Activated CD4-positive, CD25-positive, alpha-beta regulatory T cell (primary cell): Measurements from ENCODE around the gene COL6A3.
A peak's percentile ranks its signal among the peaks of the same experiment; 100 is the strongest.

ENCODE experiments used
- DNase-seq, 4 experiments: peaks; one replicate each; lab custom pipeline; 2025; lab: John Stamatoyannopoulos, UW

The COL6A3 gene

DNA sequence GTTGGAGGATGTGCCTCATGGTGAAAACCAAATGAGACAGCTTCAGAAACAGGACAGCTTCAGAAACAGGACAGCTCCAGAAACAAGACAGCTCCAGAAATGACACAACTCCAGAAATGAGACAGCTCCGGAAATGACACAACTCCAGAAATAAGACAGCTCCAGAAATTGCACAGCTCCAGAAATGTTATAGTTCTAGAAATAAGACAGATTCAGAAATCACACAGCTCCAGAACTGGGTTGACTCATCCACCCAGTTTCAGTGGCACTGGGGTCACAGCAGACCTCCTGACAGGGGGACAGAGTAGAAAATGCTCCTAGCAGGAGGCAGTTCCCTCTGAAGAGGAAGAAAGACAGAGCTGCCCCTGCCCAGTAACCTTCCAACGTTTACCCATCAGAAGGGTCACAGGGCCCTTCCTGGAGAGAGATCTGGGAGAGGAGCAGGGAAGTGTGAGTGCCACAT, 26.9 kb upstream of the COL6A3 start:
- no peak for DNase-seq

DNA sequence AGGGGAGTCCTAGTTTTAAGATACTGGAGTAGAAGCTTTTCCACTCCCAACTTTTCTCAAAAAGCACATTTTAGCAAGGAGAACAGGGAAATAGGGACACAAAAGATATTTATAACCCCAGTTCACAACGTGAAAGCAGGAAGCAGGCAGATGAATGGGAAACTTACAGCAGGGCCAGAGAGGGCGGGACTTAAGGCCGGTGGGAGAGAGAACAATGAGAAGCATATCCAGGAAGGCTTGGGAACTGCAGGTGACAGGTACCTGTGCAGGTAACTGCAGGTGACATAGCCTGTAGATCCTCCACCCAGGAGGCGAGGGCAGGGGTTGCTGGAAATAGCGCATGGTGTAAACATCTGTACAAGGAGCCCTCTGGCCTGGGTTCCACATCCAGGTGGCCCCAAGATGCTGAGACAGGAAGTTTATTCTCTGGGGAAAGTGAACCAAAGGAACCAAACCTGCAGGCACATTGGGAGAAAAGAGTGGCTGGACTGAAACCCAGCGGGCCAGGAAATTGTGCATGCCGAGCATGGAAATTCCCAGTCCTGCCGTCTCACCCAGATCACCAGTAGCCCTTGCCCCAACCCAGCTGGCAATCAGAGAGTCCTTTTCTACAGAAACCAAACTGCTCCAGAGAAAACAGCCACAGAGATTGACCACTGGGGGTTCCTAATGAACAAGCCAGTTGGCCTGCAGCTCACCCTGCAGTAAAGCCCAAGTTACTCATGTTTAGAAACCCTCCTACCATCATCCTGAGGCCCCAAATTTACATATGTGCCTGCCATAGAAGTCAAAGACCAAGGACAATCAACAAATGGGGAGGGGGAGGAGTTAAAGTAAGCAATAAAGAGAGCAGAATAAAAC, 24.3 kb upstream of the COL6A3 start:
- no peak for DNase-seq

DNA sequence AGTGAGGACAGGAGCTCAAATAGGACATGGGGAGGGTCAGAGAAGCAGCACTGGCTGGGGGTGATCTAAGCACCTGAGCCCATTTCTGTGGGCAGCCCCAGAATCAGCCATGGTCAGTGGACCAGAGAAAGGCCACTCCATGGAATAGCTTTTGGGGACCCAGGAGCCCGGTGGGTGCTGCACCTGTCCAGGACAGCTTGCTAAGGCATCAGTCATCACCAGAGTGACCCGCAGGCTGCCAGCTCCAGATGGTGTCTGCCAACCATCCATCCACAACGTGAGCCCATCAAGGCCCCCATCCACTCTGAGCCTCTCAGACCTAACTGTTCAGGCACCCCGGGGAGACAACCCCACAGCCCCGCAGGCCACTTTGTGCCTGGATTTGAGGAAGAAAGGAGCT, 23.6 kb upstream of the COL6A3 start:
- no peak for DNase-seq

DNA sequence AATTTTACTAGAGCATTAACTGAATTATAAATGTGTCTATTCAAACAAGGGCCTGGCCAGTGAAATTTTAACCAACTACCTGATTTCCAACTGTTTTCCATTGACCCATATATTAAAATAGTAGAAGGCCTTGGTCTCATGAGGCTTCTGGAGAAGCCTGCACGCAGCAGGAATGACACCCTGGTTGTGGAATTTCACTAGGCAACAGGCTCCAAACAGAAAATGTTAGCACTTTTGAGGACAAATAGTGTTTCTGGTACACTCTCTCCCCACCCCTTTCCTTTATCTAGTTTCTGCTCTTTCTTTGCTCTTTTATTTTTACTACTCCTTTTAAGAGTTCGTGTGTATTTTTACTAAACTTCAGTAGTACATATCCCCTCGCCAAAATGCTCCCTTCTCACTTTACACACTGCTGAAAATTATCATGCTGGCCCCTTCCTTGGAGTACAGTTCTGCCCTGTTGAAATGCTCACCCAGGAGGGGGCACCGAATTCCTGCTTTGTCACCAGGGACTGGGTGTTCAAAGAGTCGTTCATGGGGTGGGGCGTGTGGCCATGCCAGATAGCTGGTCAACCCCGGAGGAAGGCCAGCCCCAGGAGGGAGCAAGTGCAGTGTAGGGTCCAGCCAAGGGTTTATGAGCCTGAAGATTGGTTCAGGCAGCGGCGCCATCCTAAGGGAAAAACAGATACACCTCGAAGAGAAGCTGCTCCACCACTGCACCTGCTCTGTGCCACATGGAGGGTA, 22.1 kb upstream of the COL6A3 start:
- DNase-seq: no peak

DNA sequence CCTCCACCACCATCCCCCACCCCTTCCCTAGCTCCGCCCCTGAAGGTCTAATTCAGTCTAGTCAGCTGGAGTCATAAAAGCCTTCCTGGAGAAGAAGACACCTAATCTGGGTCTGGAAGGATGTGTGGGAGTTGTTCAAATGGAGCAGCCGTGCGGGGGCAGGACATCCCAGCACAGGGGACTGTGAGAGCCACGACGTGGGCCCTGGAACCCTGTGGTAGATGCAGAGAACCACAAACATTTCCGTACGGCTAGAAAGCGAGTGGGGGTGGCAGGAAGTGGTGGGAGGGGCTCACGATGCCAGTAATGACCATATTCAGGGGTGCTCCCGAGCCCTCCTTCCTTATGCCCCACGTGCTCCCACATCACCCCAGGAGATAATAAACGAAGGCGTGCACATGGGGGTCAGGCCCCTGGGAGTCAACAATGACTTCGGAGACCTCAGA, 20.9 kb upstream of the COL6A3 start:
- peak in 2 of 4 experiments; percentile 21 to 42 for DNase-seq

DNA sequence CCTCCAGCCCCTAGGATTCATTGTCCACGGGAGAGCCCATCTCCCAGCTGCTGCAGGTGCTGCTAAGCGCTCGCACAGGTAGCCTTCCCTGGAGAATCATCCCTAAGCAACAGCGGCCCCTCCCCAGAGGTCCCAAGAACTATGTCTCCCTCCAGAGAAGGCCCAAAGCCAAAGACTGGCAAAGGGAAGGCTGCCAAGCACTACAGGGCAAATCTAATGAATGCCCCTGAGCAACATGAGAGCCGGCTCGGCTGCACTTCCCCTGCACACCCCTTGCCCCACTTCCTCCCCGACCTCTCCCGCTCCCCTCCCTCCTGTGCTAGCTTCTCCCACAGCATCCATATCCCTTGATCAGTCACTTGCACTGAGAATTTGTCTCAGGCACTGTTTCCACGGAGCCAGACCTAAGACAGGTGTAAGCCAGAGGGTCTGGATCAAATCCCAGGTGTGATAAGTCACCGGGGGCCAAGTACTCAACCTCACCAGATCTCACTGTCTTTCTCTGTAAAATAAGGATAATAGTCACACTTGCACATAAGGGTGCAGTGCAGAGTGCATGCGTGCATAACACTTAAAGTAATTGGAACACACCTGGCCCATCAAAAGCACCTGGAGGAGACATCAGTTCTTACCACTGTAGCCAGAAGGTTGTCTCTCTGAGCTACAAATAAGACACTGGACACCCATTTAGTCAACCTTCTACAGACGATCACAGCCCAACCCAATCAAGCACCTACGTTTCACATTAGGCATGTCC, 20.1 kb upstream of the COL6A3 start:
- DNase-seq: no peak

DNA sequence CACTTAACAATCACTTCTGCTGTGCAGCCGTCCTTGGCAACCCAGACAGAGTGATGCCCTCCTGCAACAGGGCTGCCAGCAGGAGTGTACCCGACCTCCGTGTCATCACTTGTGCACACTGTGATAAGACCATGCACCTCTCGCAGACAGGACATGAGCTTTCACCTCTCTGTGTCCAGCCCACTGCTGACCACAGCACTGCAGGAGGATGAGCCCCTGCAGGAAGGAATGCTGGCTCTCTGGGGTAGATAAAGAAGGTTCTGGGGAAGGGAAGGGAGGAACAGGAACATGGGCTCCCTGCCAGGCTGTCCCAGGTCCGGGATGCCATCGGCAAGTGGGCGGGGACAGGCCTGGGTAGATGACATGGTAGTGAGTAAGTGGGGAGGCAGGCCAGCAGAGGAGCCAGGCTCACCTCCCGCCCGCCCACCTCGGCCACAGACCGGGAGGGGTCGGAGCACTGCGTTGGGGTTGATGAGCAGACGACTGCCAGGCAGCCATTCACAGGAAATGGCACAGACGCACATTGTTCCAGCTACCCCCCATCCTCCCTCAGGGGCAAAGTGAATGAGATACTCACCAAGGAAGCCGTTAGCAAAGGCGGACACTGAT, 18.6 kb upstream of the COL6A3 start:
- DNase-seq: peak; percentile 40 to 53 (median 50)

DNA sequence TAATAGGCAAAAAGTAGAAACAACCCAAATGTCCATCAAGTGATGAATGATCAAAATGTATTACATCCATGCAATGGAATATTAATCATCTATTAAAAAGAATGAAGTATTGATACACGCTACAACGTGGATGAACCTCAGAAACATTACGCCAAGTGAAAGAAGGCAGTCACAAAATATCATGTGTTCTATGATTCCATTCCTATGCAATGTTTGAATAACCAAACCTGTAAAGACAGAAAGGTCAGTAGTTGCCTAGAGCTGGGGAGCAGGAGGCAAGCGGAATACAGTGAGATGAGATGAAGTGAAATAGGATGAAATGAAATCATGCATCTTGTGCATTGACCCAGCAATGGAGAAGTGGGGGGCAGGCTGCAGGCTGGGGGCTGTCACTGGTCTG, 17.9 kb upstream of the COL6A3 start:
- no peak for DNase-seq

DNA sequence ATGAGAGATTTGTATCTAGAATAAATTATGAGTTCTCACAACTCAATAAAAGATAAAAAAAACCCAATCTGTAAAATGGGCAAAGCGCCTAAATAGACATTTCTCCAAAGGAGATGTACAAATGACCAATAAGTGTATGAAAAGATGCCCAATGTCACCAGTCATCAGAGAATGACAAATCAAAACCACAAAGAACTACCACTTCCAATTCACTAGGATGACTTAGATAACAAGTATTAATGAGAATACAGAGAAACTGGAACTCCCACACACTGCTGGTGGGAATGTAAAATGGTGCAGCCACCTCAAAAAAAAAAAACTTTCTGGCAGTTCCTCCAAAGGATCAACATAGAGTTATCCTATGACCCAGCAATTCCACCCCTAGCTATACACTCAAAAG, 17.4 kb upstream of the COL6A3 start:
- no peak for DNase-seq

DNA sequence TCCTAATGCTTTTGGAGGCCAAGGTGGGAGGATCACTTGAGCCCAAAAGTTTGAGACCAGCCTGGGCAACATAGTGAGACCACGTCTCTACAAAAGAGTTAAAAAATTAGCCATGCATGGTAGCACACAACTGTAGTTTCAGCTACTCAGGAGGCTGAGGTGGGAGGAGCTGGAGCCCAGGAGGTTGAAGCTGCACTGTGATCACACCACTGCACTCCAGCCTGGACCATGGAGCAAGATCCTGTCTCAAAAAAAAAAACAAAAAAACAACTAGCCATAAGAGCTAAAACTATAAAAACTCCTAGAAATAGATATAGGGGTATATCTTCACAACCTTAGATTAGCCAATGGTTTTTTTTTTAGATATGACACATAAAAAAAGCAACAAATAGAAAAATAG, 16.9 kb upstream of the COL6A3 start:
- no peak for DNase-seq

DNA sequence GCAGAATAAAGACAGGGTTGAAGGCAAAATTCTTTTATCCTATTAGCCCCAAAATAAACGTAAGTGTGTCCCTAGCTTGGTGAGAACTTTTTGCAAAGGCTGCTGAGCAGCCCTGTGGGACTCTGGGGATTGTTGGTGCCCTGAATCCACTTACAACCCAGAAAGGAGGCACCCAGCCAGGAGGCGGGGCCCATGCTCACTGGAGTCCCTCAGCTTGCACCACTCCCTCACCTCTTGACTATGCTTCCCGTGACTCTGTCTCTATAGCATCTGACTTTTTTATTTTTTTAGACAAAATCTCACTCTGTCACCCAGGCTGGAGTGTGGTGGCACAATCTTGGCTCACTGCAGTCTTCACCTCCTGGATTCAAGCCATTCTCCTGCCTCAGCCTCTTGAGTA, 15.8 kb upstream of the COL6A3 start:
- no peak for DNase-seq

DNA sequence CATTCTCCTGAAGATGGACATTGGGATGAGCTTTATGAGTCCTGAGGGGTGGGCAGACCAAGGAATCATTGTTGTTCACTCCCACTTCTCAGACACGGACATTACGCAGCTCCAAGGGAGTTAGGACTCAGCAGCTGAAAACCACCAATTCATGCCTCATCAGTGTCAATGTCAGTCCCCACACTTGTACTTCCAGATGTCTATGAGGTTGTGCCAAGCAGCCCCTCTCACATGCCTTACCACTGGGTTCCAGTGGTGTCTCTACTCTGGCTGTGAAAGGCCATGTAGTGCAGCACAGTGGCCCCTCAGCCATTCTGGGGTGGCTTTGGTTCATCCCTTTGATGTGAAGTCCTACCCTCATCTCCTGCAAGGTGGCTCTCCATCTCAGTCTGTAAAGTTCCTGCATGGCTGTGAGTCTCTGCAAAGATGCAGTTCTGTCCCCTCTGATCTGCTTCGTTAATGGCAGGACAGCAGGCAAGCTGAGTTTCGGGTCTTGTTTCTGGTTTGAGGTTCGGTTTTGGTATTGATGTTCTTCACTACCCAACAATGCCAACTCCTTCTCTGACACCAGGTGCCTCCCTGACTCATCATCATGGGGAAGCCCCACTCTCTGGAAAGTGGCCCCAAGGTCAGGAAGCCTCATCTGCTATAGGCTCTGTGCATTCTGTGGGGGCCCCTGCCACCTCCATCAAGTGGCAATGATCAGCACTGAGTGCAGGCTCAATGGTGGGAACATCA, 14.0 kb upstream of the COL6A3 start:
- peak in 2 of 4 experiments; percentile 33 to 49 for DNase-seq

DNA sequence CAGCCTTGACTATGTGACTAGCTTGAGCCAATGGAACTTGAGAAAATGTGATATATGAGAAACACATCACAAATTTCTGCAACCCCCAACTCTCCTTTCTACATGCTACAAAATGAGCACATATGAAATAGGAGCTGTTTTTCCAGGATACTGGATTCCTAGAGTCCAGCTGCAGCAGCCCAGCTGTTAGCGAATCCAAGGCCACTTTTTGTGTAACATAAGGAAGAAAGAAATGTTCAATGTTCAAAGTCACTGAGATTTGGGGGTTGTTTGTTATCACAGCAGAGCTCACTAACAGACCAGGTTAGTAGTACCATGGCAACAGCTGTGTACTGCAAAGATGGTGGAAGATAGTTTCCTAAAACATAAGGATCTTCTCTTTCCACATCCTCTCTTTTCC, 12.6 kb upstream of the COL6A3 start:
- DNase-seq: no peak

DNA sequence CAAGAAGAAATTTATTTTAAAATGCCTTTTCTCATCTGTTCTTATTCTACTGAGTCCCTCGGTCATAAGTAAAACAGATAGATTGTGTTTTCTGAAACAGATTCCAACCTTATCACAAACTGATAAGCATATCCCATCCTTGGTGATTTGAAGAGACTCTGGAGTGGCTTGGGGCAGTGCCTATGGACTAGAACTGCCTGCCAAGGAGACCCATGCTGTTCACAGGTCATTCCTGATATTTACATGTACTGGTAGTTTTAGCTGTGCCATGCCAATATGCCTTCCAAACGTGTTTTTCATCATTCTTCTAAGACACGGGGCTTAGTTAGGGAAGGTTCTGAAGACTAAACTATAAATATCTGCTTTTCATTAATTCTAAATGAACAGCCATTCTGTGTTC, 11.4 kb upstream of the COL6A3 start:
- DNase-seq: no peak

DNA sequence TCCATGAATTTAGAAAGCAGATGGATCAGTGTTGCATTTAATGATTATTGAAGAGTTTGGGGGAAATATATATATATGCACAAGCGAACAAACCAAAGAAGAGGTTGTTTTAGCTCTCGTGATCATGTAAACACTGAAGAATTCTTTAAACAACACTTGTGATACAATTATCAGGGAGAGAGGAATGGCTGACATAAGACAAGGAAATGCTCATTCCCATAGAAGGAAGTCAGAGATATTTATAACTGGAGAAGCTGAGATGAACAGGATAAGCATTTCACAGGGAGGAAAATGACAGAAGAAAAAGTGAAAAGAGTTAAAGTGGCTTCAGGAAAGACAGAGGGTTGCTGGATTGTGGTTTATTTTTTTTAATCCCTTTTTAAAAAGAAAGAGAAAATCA, 10.6 kb upstream of the COL6A3 start:
- no peak for DNase-seq

DNA sequence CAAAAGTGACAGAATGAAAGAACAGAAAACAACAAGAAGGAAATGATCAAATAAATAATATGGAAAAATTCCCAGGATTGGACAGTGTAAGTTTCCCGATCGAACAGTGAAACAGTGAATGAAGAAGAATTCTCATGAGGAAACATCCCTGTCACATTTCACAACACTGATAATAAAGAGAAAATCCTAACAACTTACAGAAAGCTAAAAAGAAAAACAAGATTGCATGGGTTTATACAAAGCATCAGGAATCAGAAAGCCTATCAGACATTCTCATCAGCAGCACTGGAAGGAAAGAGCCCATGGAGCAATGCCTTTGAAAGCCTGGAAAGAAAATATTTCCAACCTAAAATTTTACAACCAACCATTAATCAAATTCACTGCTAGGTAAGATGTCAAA, 9.9 kb upstream of the COL6A3 start:
- DNase-seq: no peak

DNA sequence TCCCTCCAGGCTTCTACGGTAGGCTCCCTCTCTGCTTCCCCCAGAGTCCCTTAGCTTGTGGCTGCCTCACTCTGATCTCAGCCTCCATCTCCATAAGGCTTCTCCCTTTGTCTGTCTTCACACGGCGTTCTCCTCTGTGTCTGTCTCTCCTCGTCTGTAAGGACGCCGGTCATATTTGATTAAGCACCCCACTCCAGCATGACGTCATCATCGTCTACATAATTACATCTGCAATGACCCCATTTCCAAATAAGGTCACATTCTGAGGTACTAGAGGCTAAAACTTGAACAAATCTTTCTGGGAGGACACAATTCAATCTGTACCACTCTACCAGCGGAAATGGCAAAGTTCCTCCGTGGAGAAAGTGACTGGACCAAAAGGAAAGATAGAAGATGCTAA, 8.3 kb upstream of the COL6A3 start:
- DNase-seq: no peak

DNA sequence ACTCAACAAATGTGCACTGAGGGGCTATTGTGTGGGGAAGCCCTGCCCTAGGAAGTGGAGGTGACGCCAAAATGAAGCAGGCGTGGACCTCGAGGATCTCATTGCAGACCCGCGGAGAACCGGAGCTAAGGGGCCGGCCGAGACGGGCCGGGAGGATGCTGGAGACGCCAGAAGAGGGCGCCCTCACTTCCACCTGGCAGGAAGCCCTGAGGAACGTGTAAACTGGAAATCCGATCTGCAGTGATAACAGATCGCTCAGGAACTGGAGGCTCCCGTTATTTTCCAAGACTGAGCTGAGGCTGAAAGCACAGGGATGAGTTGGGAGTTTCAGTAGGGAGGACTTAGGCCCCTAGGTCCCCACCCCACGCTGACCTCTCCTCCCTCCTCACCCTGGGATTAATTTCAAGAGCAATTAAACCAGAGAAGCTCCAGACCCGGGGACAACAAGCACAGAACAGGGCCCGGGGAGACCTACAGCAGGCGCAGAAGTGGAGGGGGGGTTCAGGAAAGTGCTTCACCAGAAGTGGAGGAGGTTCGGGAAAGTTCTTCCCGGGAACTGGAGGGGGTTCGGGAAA, 7.7 kb upstream of the COL6A3 start:
- peak; percentile 59 to 64 (median 62) for DNase-seq

DNA sequence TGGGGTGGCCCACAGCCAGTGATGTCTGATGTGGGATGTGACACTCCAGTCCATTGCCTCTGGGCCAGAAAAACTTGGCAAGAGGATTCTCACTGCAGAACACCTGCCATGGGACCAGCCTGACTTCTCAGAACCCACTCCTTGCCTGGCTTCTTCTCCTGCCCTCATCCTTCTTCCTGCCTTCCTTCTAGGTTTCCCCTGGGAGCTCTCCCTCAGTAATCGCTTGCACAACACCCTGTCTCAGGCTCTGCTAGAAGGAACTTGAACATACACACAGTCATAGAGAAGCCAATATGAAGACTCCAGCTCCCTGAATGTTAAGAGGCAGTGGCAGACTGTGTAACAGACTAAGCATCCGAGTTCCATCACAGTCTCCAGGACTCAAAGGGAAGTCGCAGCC, 4.3 kb upstream of the COL6A3 start:
- DNase-seq: no peak

DNA sequence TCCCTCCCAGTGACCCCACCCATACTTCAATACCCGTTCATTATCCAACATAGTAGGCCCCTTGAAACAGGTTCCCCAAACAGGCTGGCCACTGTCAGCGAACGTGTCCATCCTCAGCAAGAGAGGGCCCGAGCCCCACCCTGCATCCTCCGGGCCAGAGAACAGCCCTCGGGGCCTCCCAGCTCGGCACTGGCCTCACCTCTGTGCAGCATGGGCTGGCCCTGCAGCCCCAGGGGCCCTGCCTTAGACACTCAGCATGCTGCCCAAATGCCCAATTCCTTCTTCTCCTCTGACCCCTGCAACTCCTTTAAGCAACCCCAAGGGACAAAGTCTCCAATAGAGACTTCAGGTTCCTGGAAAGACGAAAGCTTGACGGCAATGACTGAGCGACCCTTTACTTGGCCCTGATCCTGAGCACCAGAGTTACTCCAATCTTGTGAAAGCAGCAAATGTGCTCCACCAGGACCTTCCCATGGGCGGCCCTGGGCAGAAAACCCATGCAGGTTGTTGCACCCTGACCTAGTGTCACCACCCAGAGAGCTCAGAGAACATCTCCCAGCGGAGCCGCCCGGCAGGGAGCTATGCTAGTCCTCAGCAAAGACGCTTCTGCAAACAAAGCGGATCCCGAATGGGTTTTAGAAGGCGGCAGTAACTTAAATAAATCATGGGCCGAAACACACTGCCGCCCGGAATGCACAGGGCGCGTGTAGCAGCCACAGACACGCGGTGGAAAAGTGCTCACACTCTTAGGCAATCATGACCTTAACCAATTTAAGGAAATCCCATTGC, 782 bp downstream of the COL6A3 start:
- no peak for DNase-seq
